Large intestine (tissue), 3 donors: ENCODE measurements around the gene TPRG1. TPM values are rescaled to one million over a fixed set of nuclear protein-coding genes. Genes with fewer than 3 reads are reported as not detected.
"Not testable (repeated sequence)": the region's sequence is repeated elsewhere in the genome, so short reads cannot be mapped to it uniquely, and the experiment has no call there.

ENCODE experiments used
- DNase-seq, 2 donors: peaks; one replicate each; pipeline versions ENCODE4 v3.0.0 to v3.0.0-alpha.2; 2013
- H3K27ac ChIP-seq: one replicate; pipeline ENCODE4 v1.5.1; 2013; ENCODE audit warnings: low read length
- H3K27me3 ChIP-seq: 2 replicates; pipeline ENCODE4 v1.6.1; 2013; ENCODE audit warnings: low read length; ENCODE audit not compliant: control insufficient read depth, insufficient read depth
- H3K36me3 ChIP-seq: 2 replicates; pipeline ENCODE4 v1.6.1; 2013; ENCODE audit warnings: low read length; ENCODE audit not compliant: control insufficient read depth, insufficient read depth
- H3K4me1 ChIP-seq: one replicate; pipeline ENCODE4 v1.6.1; 2013; ENCODE audit warnings: low read length; ENCODE audit not compliant: control insufficient read depth, insufficient read depth
- H3K4me3 ChIP-seq: one replicate; pipeline ENCODE4 v1.5.1; 2013; ENCODE audit warnings: low read length
- H3K9me3 ChIP-seq: one replicate; pipeline ENCODE4 v1.6.1; 2013; ENCODE audit warnings: mild to moderate bottlenecking, low read depth, low read length, moderate library complexity; ENCODE audit not compliant: control insufficient read depth
- WGBS: methylation state at CpG from one replicate; pipeline ENCODE4 v1.1.5; 2013; ENCODE audit warnings: low lambda C conversion rate; ENCODE audit not compliant: insufficient coverage; 5-methylcytosine and 5-hydroxymethylcytosine counted together
- polyA plus RNA-seq: library from polyadenylated mRNA; unstranded; fragments of 120-200 nt; gene quantifications from one replicate; pipeline ENCODE4 v1.2.1, GENCODE V29; 2013

The TPRG1 gene
- polyA plus RNA-seq, 1 donor, result 0.64 TPM

GRCh38 chr3:189309400-189309975 is 137.7 kb downstream of the TPRG1 start:
- H3K9me3 ChIP-seq, result no peaks in the 10 kb centered on the region
- H3K27ac ChIP-seq, result no peak overlapping the region
- no peak for DNase-seq
- no peaks in the 10 kb centered on the region for H3K36me3 ChIP-seq
- peaks cover 7% of the 10 kb centered on the region for H3K4me1 ChIP-seq
- no peaks in the 10 kb centered on the region for H3K27me3 ChIP-seq
- 33% methylated on average over 1 of the region's 6 CpGs for WGBS
- no peak overlapping the region for H3K4me3 ChIP-seq

- WGBS, result 100% methylated on average over 1 of the region's 2 CpGs
- no peaks in the 10 kb centered on the region for H3K4me1 ChIP-seq
Measured at GRCh38 chr3:189311521-189311920, 139.8 kb downstream of the TPRG1 start.

DNA sequence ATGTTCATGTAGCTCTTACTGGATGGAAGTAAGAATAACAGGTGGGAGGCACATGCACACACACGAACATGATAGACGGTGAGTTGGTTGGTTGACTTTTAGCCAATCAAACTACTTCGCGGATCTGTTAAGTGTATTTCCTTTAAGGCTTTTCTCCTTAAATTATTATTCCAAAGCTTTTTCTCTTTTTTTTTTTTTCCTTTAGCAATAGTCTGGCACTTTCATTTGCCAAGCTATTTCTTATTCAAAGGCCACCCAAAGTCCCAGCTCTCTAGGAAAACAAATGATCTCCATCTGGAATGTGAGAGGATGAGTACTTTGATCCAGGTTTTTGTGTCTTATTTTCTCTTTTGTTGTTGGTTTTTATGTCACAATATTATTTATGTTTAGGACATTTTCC is 141.1 kb downstream of the TPRG1 start:
- Histone ChIP-seq H3K4me3 (no peak overlapping the region), H3K36me3 (no peaks in the 10 kb centered on the region), H3K4me1 (no peaks in the 10 kb centered on the region), H3K9me3 (no peaks in the 10 kb centered on the region), H3K27ac (no peak overlapping the region), H3K27me3 (no peaks in the 10 kb centered on the region)
- DNase-seq, result no peak
- WGBS, result 100% methylated on average over 2 of the region's 4 CpGs

More at GRCh38 chr3:189311521-189311920, 139.8 kb downstream of the TPRG1 start:
- no peak for DNase-seq
- no peaks in the 10 kb centered on the region for H3K9me3 ChIP-seq
- H3K27ac ChIP-seq, result no peak overlapping the region
- H3K36me3 ChIP-seq, result no peaks in the 10 kb centered on the region
- H3K4me3 ChIP-seq, result no peak overlapping the region
- H3K27me3 ChIP-seq, result no peaks in the 10 kb centered on the region

DNA sequence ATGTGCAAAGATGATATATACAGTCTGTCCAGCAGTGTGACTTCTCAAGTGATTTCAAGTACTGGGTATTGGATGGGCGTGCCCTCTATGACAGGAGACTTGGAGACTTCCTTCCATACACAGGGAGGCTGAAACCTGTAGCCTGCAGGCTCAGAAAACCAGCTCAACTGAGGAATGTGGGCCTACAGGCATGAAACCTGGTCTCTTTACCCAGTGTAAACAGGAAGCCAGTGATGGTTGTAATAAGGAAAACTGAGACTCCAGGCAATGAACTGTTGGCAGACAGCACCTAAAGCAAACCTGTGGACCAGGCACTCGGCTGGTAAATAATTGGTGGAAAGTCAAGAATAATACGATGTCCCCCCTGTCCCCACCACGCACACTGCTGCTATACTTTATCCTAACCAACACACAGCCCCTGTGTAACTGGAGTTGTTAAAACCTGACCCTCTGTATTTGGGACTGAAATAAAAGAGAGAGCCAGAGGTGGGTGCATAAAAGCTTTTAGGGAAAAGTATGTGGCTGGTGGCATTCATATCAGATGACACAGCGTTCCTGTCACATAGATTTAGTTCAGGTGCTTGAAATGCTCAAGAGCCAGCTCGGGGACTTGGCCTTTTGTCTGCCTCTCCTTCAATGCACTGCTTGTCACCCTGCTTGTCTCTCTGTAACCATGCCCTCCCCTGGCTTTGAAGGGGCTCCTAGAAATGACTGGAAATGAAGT is 144.7 kb downstream of the TPRG1 start:
- H3K9me3 ChIP-seq, result no peaks in the 10 kb centered on the region
- no CpG with 5 or more reads among the region's 6 CpGs for WGBS
- peak; percentile 23 to 57 for DNase-seq
- H3K27me3 ChIP-seq, result no peaks in the 10 kb centered on the region
- no peak overlapping the region for H3K27ac ChIP-seq
- no peaks in the 10 kb centered on the region for H3K4me1 ChIP-seq
- no peak overlapping the region for H3K4me3 ChIP-seq
- no peaks in the 10 kb centered on the region for H3K36me3 ChIP-seq

- no peaks in the 10 kb centered on the region for H3K36me3 ChIP-seq
- no peak overlapping the region for H3K4me3 ChIP-seq
- WGBS, result no CpG with 5 or more reads among the region's 3 CpGs
- no peaks in the 10 kb centered on the region for H3K27me3 ChIP-seq
- H3K9me3 ChIP-seq, result no peaks in the 10 kb centered on the region
- H3K27ac ChIP-seq, result no peak overlapping the region
- no peak for DNase-seq
- no peaks in the 10 kb centered on the region for H3K4me1 ChIP-seq
Measured at GRCh38 chr3:189317911-189318310, 146.1 kb downstream of the TPRG1 start.

DNA sequence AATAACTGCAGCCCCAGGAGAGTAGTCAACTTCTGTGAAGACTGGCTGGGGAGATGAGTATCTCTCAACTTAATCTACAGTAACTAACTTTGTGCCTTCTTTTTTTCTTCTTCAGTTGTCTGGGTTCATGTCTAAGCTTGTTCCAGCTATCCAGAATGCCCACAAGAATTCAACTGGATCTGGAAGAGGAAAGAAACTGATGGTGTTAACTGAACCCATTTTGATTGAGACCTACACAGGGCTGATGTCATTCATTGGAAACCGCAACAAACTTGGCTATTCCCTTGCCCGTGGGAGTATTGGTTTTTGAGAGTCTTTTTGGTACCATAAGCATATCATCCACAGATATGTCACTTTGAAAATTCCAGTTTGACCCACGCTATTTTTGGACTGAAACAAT is 148.7 kb downstream of the TPRG1 start:
- H3K36me3 ChIP-seq, result no peaks in the 10 kb centered on the region
- no peaks in the 10 kb centered on the region for H3K9me3 ChIP-seq
- peaks cover 15% of the 10 kb centered on the region for H3K4me1 ChIP-seq
- no peaks in the 10 kb centered on the region for H3K27me3 ChIP-seq
- no peak overlapping the region for H3K4me3 ChIP-seq
- no peak for DNase-seq
- no peak overlapping the region for H3K27ac ChIP-seq
- 100% methylated on average over 2 of the region's 3 CpGs for WGBS

DNA sequence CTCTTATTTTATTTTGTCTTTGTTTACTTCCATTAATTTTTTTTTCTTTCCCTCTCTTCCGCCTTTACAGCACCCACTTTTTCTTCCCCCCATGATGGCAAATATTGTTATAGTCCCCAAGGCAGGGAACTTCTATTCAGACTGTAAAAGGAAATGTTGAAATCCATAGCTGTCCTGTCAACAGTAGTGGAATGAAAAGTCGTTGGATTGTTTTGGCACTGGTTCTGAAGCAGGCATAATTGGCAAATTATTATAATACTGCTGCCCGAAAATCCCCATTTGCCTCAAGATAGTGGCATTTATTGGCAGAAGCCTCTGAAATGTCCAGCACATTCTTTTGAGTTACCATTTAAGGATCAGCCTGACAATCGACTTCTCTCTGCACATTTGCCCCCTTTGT is 150.6 kb downstream of the TPRG1 start:
- Histone ChIP-seq H3K27ac (no peak overlapping the region), H3K36me3 (no peaks in the 10 kb centered on the region), H3K4me1 (peaks cover 16% of the 10 kb centered on the region), H3K27me3 (no peaks in the 10 kb centered on the region), H3K4me3 (no peak overlapping the region), H3K9me3 (no peaks in the 10 kb centered on the region)
- 100% methylated on average over 1 of the region's 4 CpGs for WGBS
- DNase-seq, result no peak

DNA sequence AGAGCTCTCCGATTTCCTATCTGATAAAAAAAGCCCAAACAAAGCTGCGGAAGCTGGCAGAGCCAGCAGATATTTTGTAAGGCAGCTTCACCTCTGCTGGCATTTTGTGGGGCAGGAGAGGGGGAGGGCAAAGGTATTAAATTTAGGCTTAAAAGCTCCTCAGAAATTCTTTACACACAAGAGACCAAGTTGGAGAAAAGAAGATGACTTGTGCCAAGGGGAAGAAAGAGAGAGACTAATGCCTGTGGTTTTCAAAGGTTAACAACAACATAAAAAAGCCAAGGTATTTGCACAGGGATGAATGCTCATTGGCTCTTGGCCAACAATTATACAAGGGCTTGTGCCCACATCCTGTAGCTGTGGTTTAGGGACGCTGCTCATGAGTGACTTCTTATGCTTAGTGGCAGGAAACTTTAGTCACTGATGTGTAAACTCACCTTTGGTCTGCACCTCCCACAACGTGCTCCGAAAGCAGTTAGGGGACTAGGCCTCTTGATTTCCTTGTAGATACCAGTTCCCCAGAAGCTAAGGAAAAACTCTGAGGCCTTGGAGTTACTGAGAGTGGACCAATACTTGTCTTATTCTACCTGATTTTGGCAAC is 152.9 kb downstream of the TPRG1 start:
- no peaks in the 10 kb centered on the region for H3K27me3 ChIP-seq
- H3K4me3 ChIP-seq, result no peak overlapping the region
- DNase-seq, result peak; percentile 89 to 96
- no peaks in the 10 kb centered on the region for H3K9me3 ChIP-seq
- peak overlapping the region; percentile 49 for H3K27ac ChIP-seq
- no peaks in the 10 kb centered on the region for H3K36me3 ChIP-seq
- no CpG with 5 or more reads among the region's 5 CpGs for WGBS
- H3K4me1 ChIP-seq, result peaks cover 16% of the 10 kb centered on the region

GRCh38 chr3:189325454-189325853 is 153.7 kb downstream of the TPRG1 start:
- H3K27ac ChIP-seq, result peak overlapping the region; percentile 49
- WGBS, result 100% methylated on average over 1 of the region's 3 CpGs

GRCh38 chr3:189329630-189330029 is 157.9 kb downstream of the TPRG1 start:
- WGBS, result 100% methylated on average over 1 of the region's 4 CpGs

More at GRCh38 chr3:189325454-189325853, 153.7 kb downstream of the TPRG1 start:
- Histone ChIP-seq H3K9me3 (no peaks in the 10 kb centered on the region), H3K4me1 (peaks cover 16% of the 10 kb centered on the region), H3K27me3 (no peaks in the 10 kb centered on the region), H3K4me3 (no peak overlapping the region), H3K36me3 (no peaks in the 10 kb centered on the region)
- DNase-seq, result no peak

More at GRCh38 chr3:189329630-189330029, 157.9 kb downstream of the TPRG1 start:
- H3K27me3 ChIP-seq, H3K4me1 ChIP-seq, H3K36me3 ChIP-seq, H3K27ac ChIP-seq, DNase-seq, H3K4me3 ChIP-seq, H3K9me3 ChIP-seq: not testable (repeated sequence)
